ENCODE results near the gene SORBS2. TPM values are rescaled to one million over a fixed set of nuclear protein-coding genes. Genes with fewer than 3 reads are reported as not detected.
A peak's percentile ranks its signal among the peaks of the same experiment; 100 is the strongest.

SORBS2 gene
- total RNA-seq, 1 experiment from 2014 or later: 8.4 TPM

GRCh38 chr4:185835336-185835735 is 23.3 kb upstream of the SORBS2 start:
- Histone ChIP-seq H3K36me3 (ENCODE audit: control insufficient read depth, insufficient read depth, low read length) (no peaks in the 10 kb centered on the region), H3K4me1 (ENCODE audit: control insufficient read depth, insufficient read depth, low read length) (peaks cover 23% of the 10 kb centered on the region), H3K4me3 (ENCODE audit: low read depth in 2 of 2, low read length in 2 of 2) (no peak overlapping the region), H3K27me3 (ENCODE audit: control insufficient read depth, insufficient read depth, low read length) (no peaks in the 10 kb centered on the region), H3K27ac (ENCODE audit: low read length) (peak overlapping the region; percentile 7; the same call in 1 of the 2 replicates), H3K9me3 (ENCODE audit: control insufficient read depth, insufficient read depth, low read depth, low read length) (no peaks in the 10 kb centered on the region)
- ATAC-seq (no peak), DNase-seq (ENCODE audit: low read depth, low spot score) (no peak)
- intact Hi-C loops (cut with micrococcal nuclease; ENCODE audit: unreplicated experiment) (no loop called here), in situ Hi-C loops (cut with HindIII; ENCODE audit: low pct_unique_long_range_greater_than_20kb, low sequenced_read_pairs) (no loop called here)
- TF ChIP-seq CTCF (IDR thresholded peaks at IDR 0.05) (no peak), TCF7L2 (IDR thresholded peaks at IDR 0.05; ENCODE audit: low read depth, low read length) (no peak), REST (IDR thresholded peaks at IDR 0.05; ENCODE audit: insufficient read depth in 1 of 2, low read depth in 2 of 2, low read length in 1 of 2) (no peak), SIN3A (IDR thresholded peaks at IDR 0.05; ENCODE audit: borderline replicate concordance, insufficient read depth, low read depth, low read length) (no peak), POLR2AphosphoS5 (IDR thresholded peaks at IDR 0.05; ENCODE audit: low read depth, low read length) (no peak)
- ChIA-PET POLR2A (no interaction called here), CTCF (no interaction called here)
- no TSS peak for BruUV-seq (replicated peaks)

DNA sequence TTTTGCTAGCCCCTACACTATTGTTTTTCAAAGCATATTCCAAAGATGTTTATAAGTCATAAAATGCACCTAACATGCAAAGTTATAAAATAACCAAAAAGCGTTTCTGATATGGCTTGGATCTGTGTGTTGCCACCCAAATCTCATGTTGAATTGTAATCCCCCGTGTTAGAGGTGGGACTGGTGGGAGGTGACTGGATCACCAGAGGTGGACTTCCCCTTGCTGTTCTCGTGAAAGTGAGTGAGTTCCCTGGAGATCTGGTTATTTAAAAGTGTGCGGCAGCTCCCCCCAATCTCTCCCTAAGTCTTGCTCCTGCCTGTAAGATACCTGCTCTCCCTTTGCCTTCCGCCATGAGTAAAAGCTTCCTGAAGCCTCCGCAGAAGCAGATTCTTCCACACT is 22.8 kb upstream of the SORBS2 start:
- ChIA-PET POLR2A (no interaction called here), CTCF (no interaction called here)
- Histone ChIP-seq H3K9me3 (ENCODE audit: control insufficient read depth, insufficient read depth, low read depth, low read length) (no peaks in the 10 kb centered on the region), H3K27ac (ENCODE audit: low read length) (no peak overlapping the region; the same call in 1 of the 2 replicates), H3K27me3 (ENCODE audit: control insufficient read depth, insufficient read depth, low read length) (no peaks in the 10 kb centered on the region), H3K4me3 (ENCODE audit: low read depth in 2 of 2, low read length in 2 of 2) (no peak overlapping the region), H3K36me3 (ENCODE audit: control insufficient read depth, insufficient read depth, low read length) (no peaks in the 10 kb centered on the region), H3K4me1 (ENCODE audit: control insufficient read depth, insufficient read depth, low read length) (peaks cover 19% of the 10 kb centered on the region)
- TF ChIP-seq REST (IDR thresholded peaks at IDR 0.05; ENCODE audit: insufficient read depth in 1 of 2, low read depth in 2 of 2, low read length in 1 of 2) (no peak), TCF7L2 (IDR thresholded peaks at IDR 0.05; ENCODE audit: low read depth, low read length) (no peak), POLR2AphosphoS5 (IDR thresholded peaks at IDR 0.05; ENCODE audit: low read depth, low read length) (no peak), CTCF (IDR thresholded peaks at IDR 0.05) (no peak), SIN3A (IDR thresholded peaks at IDR 0.05; ENCODE audit: borderline replicate concordance, insufficient read depth, low read depth, low read length) (no peak)
- ATAC-seq (no peak), DNase-seq (ENCODE audit: low read depth, low spot score) (no peak)
- in situ Hi-C loops (cut with HindIII; ENCODE audit: low pct_unique_long_range_greater_than_20kb, low sequenced_read_pairs): no loop called here
- intact Hi-C loops (cut with micrococcal nuclease; ENCODE audit: unreplicated experiment): no loop called here
- BruUV-seq (replicated peaks): no TSS peak
